GM12874 (cell line): Measurements from ENCODE around the gene SFI1.

Experiments used
- TF ChIP-seq, protein P1 (sequence below): IDR thresholded peaks from 2 replicates; pipeline ENCODE4 v1.5.1; 2011; ENCODE audit warnings: low read depth, mild to moderate bottlenecking, control low read depth, low read length, moderate library complexity; ENCODE audit not compliant: insufficient read depth

SFI1 gene

DNA sequence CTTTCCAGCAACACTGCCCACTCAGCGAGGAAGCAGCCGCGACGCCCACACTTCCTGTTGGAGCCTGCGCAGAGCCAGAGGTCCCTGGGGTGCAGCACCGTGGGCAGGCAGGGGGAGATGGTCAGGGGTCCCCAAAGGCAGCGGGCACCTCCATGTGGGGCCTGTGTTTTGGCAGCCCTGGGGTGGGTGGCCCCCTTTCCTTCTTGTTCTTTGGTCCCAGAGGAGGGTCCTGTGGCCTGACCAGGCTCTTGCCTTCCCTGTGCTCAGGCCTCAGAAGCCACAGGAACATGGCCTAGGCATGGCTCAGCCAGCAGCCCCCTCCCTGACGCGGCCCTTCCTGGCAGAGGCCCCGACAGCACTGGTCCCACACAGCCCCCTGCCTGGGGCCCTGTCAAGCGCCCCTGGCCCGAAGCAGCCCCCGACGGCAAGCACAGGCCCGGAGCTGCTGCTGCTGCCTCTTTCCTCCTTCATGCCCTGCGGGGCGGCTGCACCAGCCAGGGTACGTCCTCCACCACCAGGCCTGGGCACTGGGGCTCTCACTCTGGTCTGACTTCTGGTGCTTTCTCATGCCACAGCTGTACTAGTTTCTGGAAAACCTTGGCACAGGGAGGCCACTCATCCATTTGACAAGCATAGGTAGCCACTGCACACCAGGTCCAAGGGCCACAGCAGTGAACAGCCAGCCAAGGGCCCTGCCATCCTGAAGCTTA, 118.6 kb downstream of the SFI1 start:
- TF ChIP-seq, protein P1, sequence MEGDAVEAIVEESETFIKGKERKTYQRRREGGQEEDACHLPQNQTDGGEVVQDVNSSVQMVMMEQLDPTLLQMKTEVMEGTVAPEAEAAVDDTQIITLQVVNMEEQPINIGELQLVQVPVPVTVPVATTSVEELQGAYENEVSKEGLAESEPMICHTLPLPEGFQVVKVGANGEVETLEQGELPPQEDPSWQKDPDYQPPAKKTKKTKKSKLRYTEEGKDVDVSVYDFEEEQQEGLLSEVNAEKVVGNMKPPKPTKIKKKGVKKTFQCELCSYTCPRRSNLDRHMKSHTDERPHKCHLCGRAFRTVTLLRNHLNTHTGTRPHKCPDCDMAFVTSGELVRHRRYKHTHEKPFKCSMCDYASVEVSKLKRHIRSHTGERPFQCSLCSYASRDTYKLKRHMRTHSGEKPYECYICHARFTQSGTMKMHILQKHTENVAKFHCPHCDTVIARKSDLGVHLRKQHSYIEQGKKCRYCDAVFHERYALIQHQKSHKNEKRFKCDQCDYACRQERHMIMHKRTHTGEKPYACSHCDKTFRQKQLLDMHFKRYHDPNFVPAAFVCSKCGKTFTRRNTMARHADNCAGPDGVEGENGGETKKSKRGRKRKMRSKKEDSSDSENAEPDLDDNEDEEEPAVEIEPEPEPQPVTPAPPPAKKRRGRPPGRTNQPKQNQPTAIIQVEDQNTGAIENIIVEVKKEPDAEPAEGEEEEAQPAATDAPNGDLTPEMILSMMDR, result no peak

DNA sequence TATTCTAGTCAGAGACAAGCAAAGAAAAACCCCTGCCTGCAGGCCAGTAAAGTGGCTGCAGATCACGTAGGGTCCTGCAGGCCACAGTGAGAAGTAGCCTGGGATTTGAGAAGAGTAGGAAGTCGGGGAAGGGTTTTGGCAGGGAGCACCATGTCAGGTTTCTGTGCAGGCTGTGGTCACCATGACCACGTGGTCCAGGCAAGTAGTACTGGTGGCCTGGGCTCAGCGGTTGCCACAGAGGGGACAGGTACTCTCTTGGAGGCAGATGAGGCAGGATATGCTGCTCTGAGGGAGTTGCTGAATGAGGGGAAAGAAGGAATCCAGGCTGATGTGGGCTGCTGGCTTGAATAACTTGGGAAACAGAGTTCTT, 119.1 kb downstream of the SFI1 start:
- TF ChIP-seq, protein P1, result no peak

DNA sequence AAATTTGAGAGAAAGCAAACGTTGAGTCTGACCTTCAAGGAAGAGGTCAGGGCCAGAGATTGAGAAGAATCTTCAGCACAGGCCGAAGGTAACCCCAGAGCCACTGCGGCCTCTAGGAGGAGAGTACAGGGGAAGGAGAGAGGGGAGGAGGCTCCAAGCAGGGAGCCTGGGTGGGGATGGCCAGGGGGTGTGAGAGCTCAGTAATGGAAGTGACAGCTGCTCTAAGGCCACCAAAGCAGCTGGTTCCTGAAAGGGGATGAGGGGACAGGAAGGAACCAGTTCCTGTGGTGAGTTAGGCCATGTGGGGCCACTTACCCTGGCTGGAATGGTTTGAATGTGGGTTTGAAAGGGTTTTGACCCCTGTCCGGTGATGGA, 119.6 kb downstream of the SFI1 start:
- TF ChIP-seq, protein P1, result no peak

DNA sequence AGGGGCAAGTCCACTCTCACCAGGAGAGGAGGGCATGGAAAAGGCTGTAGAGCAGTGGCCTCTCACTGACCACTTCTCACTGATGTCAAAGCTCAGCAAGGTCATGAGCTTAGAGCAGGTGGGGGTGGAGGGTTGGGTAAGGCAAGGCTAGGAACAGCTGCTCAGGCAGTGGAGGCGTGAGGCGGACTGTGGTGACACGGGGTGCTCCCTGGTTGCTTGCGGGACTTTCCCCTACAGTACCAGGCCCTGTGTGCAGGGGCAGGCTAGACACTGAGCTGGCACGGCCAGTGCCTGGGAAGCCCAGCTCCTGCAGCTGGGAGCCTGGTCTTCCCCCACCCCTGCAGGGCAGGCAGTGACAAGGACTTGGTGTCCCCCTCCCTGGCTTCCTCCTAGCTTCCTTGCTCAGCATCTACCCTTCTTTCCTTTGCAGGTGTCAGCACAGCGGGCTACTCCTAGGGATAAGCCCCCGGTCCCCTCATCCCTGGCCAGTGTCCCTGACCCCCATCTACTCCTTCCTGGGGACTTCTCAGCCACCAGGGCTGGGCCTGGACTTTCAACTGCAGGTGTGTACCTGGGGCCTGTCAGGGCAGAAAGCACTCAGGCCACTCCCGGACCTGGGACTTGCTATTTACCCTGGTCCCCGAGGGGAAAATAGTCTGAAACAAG, 120.1 kb downstream of the SFI1 start:
- TF ChIP-seq, protein P1, result no peak

DNA sequence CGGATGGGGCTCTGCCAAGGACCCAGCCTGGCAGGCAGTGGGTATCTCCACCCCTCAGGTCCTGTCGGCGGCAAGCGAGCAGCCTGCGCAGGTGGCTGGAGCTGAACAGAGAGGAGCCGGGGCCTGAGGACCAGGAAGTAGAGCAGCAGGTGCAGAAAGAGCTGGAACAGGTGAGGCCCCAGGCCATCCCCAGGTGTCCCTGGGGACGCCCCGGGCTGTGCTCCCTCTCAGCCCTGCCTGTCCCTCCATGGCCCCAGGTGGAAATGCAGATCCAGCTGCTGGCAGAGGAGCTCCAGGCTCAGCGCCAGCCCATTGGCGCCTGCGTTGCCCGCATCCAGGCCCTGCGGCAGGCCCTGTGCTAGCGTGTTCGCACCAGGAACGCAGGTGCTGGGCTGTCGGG, 121.7 kb downstream of the SFI1 start:
- TF ChIP-seq, protein P1, result no peak

DNA sequence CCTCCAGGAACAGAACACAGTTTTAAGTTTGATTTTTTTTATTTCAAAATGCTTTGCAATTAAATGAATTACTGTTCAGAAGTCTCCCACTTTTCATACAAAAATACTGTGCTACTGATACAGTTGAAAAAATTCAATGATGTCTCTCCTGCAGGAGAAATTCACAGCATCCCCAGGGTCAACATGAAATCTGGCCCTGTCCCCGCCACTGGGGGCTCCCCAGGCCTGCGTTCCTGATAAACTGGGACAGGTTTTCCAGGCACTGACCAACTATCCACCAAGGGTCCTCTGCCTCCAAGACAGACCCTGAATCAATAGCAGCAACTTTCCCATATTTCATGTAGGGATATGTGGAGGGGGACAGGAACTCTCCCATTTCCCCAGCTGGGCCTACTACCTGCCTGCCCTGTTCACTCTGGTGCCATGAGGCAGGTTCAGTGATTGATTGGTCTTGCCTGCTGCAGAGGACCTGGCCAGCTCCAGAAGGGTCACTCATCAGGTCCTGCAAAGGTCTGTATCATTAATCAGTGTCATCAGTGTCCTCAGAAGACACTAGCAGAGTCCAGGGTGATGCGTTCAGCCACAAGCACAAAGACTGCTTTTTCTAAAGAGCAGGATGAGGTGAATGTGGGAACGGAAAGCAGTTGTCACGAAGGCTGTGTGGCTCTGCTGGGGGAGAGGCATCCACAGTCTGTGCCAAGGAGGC, 122.3 kb downstream of the SFI1 start:
- TF ChIP-seq, protein P1, result no peak

DNA sequence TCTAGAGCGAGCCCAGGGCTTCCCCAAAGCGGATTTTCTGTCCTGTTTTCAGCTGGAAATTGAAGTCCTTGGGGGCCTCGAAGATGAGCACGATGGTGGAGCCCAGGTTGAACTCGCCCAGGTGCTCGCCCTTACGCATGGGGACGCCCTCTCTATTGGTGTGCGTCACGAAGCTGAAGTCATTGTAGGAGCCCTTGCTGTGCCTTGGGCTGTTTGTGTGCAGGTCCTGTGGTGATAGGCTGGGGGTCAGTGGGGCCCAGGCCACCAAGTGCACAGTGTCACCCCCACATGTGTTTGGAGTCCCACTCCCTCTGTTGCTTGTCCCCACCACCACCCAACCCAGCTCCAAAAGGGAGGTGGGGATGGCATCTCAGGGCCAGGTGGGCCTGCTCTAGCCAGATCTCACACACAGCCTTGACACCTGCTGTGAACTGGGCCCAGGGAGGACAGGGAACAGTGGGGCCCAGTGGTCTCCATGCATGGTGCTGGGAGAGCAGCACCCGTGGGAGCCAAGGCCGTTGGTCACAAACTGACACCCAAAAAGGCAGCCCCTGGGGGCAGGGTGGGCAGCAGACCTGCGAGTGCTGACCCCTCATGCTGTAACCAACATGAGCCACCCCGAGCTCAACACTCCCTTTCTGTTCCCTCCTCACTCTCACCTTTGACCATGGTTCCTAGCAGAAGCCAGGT, 123.4 kb downstream of the SFI1 start:
- TF ChIP-seq, protein P1, result no peak
